GM21423 (cell line): ENCODE measurements around the gene ASB18.

Experiments
- ATAC-seq: cut with Tn5 transposase; IDR thresholded peaks from one replicate; pipeline ENCODE4 v1.9.1; 2021; ENCODE audit warnings: mild to moderate bottlenecking, moderate library complexity; ENCODE audit not compliant: unreplicated experiment

ASB18 gene

GRCh38 chr2:236164925-236165841, 99.0 kb downstream of the ASB18 start:
- no peak for ATAC-seq

GRCh38 chr2:236164201-236164924, 99.8 kb downstream of the ASB18 start:
- ATAC-seq: no peak

GRCh38 chr2:236163471-236164200, 100.6 kb downstream of the ASB18 start:
- no peak for ATAC-seq

DNA sequence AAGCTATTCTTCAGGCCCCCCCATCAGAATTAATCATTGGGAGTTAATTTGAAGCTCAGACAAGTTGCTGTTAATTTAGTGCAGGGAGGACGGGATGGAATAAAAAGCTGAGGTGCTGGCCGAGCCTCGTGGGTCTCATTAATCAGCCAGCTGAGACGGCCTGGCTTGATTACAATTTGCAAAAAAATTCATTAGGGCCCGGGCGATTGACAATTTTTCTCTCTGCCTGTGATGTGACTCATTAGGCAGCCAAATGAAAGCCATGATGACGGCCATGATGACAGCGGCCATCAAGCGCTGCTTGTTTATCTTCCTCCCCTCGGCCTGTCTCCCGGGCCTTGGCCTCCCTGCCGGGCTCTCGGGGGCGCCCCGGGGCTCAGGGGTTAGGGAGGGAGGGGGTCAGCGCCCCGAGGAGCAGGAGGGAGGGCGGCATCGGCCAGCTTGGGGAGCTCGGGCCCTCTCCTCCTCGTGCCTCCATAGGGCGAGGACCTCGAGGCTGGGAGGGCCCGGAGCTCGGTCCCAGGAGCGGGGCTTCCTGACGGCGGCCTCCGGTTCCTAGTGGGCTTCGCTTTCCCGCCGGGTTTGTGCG, 101.2 kb downstream of the ASB18 start:
- no peak for ATAC-seq

GRCh38 chr2:236162031-236162845, 102.0 kb downstream of the ASB18 start:
- no peak for ATAC-seq

- ATAC-seq: no peak
Observed at GRCh38 chr2:236161531-236161930, 102.7 kb downstream of the ASB18 start.

GRCh38 chr2:236161082-236161462, 103.1 kb downstream of the ASB18 start:
- no peak for ATAC-seq

DNA sequence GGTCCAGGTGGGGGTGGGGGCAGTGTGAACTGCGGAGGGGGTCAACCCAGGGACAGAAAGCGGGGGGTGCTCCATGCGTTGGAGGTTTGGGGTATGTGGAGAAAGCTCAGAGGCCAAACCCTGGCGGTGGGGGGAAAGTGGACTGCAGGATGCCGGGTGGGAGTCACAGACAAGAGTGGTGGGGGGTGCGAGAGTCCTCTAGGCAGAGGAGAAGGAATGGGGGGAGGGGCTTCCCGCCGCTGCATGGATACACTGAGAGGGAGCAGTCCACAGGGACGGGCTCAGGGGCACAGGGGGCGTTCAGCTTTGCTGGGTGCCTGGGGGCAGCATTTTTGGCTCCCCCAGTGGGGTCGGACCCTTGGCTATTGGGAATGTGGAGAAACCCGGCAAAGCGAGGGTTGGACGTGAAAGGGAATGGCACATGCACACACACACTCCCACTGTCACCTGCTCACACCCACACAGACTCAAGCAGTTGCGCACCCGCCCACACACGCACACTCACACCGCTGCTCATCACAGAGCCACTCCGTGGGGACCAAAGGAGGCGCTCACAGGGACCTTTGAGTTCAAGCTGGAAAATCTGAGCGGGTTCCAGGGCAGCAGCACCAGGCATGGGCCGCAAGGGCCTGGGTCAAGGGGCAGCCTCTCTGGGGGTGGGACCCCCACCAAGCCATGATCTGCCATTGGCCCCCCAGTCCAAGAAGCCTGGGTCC, 103.7 kb downstream of the ASB18 start:
- ATAC-seq: no peak

DNA sequence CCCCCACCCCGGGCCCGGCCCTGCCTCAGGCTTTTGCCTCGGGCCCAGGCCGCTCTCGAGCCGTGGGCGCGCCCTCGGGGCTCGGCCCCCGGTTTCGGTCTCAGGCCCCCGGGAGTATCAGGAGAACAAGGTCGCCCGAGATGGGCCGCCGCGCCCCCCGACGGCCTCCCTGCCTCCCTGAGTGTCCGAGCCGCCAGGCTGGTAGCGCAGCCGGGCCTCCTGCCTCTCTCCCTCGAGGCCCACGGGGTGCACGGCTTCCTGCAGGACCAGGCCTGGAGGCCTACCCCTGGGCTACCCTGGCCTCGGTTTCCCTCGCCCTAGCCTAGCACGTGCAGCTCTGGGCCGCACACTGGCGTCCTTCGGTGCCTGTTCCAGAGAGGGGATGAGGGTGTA, 104.4 kb downstream of the ASB18 start:
- no peak for ATAC-seq

DNA sequence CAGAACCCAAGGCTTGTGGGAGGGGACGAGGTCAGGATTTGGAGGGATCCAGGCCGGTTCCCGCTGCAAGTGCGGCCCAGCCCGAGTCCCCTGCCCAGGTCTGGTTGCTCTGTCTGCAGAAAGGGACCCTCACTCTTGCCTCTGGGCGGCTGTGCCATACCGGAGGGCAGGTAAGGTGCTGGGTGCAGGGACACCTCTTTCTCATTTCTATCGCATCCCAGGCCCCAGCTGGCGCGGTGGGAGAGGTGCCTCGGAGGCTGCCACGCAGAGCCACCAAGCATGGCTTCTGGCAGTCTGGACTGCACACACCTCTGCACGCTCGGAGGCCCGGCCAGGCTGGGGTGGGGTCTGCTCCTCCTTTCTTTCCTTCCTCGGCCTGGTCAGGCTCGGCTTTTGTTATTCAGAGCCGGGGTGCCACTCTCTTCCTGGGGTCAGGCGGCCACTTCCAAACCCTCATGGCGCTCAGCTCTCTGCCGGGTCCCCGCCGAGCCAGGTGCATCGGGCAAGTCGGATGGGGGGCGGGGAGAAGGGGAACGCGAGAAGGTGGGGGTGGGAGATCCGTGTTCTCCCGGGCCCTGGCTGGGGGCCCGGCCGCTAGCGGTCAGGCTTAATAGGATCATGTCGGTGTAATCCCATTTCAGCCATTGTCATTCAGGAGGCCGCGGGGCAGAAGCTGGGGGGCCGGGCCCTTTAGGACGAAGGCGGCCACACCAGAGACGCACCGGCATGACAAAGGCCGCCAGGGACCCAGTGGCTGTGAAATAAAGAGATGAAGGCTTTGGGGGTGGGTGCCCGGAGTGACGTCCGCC, 105.0 kb downstream of the ASB18 start:
- no peak for ATAC-seq

- no peak for ATAC-seq
Observed at GRCh38 chr2:236157815-236158498, 106.2 kb downstream of the ASB18 start.

DNA sequence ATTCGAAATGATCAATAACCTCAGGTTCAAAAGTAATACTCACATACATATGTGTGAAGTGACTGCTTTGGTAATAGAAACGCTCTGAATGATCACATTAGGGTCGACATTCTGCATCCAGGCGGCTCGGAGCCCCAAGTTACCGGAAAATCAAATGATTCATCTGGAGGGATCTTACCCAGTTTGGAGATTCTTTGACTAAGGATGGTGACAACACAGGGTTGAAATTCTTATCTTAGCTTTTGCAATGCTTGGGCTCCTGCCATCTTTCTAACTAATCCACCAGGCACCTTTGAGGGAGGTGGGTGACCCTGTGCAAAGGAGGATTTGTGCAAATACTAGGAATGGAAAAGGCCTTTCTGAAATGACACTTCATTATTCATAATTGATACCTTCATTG, 106.8 kb downstream of the ASB18 start:
- ATAC-seq: no peak

DNA sequence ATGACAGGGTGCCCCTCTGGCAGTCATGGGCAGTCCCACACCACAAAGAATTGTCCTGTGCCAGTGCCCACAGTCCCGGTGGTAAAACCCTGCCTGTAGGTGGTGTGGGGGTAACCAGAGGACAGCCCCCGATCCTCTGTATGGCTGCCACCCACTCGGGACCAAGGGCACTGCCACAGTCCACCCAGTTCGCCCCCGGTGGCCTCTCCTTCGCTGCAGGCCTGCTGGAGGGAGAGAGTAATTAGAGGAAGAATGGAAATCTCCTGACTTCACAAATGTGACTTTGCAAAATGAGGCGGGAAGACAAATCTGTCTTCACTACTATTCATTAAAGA, 107.4 kb downstream of the ASB18 start:
- ATAC-seq: no peak

GRCh38 chr2:236156095-236156859, 107.9 kb downstream of the ASB18 start:
- ATAC-seq: no peak

- ATAC-seq: no peak
Observed at GRCh38 chr2:236155406-236155805, 108.8 kb downstream of the ASB18 start.

DNA sequence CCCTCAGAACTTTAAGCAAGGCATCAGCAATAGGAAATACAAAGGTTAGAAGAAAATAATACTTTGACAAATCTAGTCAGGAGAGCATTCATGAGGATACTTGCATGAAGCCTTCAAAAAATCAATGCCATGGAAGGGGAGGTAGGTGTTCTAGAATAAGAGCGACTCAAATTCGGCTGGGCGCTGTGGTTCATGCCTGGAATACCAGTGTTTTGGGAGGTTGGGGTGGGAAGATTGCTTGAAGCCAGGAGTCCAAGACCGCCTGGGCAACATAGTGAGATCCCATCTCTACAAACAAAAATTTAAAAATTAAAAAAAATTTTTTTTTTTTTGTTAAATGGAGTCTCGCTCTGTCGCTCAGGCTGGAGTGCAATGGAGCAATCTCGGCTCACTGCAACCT, 117.8 kb downstream of the ASB18 start:
- ATAC-seq: no peak

DNA sequence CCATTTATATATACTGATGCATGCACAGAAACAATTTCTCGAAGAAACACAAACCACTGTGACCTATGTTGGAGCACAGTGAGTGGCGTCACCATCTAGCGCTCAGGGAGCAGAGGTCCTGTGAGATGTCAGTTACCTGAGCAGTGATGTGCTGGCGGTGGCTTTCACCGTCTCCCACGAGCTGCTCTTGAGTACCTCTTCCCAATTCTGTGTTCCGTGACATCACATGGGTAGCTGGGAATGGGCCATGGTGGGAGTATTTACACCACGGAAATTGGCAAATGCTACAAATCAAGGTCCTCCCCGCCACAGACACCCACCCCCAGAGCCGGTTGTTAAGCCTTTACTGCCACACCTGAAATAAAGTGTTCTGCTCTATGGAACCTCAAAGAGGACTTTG, 120.4 kb downstream of the ASB18 start:
- no peak for ATAC-seq
